Right hindlimb (tissue), 1 donor: ENCODE measurements around the gene CDON.
"Not testable (repeated sequence)": the region's sequence is repeated elsewhere in the genome, so short reads cannot be mapped to it uniquely, and the experiment has no call there.

ENCODE experiments used
- DNase-seq: peaks from one replicate; pipeline ENCODE4 v3.0.0-alpha.2; 2018

Gene CDON

DNA sequence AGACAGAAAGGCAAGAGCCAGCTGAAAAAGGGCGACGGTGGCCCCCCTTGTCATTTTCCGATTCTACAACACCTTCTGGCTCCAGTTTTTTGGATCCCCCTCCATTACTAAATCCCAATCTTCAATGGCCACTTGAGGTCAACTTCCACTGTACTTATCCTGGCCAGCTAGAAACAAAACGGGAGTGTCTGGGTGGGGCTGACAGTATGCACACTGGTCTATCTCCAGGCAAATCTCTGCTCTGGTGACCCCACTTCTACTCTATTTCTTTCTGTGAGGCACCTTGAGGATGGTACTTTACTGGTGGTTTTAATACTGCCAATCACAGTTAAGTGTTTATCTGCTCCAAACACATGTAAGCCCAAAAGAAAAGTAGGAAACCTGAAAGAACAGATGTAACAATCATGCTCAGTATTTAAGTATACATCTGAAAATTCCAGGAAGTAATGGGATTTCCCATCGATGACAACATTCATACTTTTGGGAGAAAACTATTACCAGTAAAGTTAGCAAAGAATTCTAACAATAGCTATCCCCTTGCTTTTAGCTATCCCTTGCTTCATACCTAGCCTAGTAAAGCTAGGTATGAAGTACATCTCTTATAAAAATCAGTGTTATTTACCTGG, 16.0 kb downstream of the CDON start:
- no peak for DNase-seq

DNA sequence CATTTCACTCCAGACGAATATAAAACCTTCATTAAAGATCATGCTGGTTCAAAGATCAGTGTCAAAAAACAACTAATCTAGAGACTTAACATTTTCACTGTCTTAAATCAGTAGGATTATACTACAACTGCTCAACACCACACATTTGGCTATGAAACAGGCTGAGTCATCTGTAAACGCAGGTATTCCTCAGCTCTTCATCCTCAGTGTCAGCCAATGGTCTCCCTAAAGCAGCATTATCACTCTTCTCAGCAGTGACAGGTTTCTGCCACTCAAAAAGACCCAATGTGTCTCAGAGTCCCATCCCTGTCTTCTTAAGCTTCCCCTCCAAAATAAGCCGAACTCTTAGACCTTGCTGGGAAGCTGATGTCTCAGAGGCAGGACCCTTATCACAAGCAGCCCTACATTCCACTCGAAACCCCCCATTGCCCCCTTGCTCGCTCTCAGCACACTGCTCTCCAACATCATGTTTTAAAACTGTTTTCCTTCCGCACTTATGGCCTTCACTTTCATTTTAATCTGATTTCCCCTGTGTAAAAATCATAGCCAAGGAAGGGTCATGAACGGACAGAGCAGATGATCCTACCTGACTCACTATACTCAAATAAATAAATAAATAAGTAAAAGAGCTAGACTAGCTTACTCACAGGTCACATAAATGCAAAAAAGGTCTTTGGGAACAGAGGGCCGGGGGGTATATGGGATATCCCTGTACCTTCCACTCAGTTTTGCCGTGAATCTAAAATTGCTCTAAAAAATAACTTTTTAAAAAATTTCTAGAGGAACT, 23.0 kb downstream of the CDON start:
- no peak for DNase-seq

DNA sequence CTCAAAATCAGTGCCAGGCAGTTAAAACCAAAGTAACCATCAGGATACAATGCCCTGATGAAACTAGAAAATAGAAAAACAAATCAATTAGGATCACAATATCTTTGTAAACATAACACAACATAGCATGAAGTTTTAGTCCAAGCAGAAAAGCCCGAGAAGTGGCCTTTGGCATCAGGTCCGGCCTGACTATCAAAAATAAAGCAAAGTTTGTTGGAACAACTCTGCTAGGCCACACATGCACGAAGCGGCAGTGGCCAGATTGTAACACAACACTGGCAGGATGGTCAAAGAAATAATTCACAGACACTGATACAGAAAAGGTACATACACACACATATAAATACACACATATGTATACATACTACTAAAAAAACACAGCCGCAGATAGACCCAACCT, 26.9 kb downstream of the CDON start:
- no peak for DNase-seq

DNA sequence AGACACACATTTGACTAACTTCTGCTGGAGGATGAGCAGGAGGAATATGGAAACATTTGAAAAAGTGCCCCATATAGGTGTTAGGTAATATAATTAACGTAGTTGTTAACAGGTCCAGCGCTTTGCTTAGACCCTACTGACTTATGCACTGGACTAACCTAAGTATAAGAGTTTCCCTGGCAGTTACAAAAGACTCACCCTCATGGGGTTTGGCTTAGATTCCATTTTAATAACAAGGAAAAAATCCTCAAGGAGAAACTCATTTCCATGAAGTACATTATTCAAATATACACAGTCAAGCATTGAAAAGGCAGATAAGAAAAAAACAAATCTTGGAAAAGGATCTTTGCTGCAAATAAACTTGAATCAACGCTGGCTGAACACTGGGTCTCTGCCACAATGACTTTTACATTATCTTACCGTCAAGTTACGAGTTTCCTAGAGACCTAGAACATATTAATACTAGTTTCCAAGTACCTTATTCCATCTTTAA, 27.7 kb downstream of the CDON start:
- no peak for DNase-seq

DNA sequence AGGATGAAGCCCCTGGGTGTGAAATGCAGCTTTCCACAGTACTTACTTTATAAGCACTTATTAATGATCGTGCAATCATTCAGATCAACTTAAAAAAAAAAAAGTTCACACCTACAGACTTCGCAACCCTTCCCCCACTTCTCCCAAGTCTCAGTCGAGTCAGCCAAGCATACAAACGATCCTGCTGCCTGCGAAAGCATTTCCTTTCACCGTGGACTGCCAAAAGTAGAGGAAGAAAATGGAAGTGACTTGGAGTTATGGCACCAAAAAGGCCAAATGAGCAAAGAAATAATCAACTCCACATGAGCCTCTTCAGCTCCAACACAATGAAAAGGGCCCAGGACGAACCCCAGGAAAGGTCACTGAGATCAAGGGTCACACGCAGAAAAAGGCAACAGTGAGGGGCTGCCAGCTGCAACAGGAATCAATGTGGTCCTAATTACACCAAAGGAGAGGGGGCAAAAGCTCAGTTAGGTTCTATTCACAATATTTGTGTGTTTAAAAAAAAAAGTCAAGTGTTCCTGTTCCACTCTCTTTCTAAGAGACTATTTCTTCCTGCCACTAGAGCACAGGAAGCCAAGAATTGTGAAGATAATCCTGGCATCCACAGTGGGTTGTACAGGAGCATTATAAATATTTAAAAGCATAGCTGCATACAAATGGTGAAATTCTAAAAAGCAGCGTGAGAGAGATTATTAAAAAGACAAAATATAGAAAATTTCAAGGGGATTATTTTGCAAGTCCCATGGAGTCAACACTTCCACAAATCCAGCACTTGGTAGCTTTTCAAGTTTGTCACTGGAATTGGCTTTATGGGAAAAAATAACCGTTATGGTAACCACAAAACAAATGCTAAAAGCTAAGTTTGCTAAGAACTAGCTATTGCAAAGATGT, 28.4 kb downstream of the CDON start:
- peak; percentile 37 for DNase-seq

DNA sequence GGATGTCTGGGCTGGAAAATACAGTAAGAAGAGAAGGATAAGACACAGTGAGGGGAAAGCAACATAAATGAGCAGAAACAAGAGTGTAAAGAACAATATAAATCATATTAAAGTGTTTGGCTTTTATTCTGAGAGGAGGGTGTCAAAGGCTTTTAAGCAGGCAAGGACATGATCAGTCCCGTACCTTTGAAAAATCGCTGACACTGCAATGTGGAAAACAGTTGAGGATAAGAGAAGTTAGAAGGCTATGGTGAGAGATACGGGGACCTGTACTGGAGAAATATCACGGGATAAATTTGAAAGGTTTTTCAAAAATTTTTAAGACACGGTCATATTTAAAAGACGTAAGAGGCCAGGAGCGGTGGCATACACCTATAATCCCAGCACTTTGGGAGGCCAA, 30.3 kb downstream of the CDON start:
- no peak for DNase-seq

DNA sequence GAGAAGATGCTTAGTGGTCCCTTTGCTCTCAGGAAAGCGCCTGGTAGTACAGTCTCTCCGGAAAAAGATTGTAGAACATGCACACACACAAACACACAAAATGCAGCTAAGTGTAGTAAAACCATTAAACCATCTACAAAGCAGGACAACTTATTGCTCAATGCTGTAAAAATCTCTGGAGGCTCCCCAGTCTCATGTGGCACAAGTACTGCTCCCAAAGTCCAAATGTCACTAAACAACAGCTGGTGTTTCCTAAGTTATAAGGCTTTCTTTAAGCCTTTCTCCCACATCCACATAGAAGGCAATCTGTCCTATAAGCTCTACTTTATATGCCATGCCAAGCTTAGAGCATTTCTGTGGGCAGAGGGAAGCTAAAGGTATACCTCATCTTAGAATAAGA, 32.9 kb downstream of the CDON start:
- DNase-seq, result no peak

DNA sequence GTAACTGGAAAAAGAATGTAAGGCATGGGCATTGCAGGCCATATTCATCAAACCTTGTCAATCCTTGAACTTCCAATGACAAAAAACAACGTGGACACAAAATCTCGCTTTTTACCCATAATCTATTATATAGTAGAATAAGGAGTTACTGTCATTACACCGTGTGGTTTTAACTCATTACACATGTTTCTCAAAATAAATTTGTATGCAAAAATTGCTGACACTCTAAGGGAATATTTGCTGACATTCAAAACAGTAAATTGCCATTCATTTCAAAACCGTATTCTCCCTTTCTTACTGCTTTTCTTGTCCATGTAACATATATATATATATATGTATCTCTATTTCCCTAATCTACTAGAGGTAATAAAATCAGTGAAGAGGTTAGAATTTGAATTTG, 33.4 kb downstream of the CDON start:
- DNase-seq, result no peak

DNA sequence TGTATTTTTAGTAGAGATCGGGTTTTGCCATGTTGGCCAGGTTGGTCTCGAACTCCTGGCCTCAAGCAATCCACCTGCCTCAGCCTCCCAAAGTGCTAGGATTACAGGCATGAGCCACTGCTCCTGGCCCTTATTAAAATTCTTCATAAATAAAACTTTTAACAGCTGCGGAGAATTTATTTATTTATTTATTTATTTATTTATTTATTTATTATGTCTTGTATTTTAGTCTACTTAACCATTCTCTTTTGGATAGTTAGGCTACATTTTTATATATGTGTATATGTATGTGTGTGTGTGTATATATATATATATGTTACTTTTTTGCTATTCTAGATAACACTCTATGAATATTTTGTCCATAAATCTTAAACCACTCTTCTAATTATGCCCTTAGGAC, 34.1 kb downstream of the CDON start:
- not testable (repeated sequence) for DNase-seq

DNA sequence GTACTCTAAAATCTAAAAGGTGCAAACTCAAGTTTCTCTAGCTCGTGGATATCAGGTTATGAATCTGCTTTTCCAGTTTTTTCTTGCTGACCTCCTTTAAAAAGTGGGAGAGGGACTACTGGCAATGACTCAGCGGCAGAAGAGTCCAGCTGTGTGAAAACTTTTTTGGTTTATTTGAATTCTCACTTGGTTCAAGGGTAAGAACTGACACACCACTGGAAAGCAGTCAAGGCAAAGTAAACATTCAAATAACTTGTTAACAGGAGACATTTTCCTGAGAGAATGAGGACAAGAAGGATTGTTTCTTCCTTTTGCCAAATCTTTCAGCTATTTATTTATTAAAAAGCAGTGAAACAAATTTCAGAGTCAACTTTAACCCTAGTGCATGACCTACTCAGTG, 36.1 kb downstream of the CDON start:
- DNase-seq, result no peak

DNA sequence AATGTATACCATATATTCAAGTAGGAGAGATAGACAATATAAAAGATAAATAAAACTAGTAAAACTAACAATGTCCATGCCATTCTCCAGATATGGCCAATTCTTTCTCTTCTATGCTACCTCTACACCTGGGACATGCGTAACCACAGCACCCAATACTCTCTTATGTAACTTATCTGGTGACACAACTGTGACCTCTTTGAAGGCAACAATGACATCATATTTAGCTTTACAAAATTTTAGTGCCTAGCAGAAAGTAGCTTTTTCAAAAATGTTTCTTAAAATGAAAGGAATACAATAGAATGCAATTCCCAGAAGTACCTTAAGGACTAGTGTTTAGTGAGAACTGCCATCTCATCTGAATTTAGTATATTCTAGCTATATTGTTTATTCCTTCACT, 36.8 kb downstream of the CDON start:
- DNase-seq, result no peak

DNA sequence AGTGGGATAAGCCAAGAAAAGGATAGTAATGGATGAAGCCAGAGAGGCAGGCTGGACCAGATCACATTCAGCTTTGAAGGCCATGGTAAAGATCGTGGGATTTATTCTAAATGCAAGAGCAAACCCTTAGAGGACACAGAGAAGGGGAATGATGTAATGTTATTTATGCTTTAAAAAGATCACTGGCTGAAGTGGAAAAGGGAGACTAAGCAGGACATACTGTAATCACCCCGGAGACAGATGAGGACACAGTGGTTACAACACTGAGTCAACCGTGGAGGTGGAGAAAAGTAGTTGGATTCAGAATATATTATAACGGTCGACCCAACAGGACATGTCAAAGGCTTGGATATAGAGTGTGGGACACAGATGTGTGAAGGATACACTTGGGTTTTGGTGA, 38.5 kb downstream of the CDON start:
- no peak for DNase-seq

DNA sequence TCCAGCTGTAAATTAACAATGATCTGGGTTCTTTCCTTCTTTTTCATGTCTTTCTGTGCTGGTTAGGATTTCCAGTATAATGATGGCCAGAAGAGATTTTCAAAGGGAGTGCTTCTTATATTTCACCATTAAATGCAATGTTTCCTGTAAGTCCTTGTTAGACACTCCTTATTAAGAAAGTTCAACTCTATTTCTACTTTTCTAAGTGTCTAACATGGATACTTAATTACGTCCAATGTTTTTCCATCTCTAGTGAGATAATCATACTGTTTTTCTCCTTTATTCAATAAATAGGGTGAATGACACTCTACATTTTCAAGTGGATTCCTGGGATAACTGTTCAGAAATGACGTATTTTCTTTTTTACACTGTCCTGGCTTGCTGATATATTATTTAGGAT, 49.8 kb downstream of the CDON start:
- no peak for DNase-seq

DNA sequence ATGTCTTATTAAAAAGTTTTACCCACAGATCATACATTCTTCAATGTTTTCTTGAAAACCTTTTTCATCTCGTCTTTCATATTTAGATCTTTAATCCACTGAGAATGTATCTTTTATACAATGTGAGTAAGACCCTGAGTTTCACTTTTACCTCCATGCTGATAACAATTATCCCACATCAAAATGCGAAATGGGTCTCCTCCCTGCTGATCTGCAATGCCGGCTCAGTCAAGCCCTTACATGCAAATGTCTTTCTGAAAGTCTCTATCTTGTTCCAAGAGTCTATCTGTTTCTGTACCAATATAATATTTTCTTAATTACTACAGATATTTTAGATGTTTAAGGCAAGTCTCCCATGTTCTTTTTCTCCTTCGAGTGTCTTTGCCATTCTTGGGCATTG, 50.9 kb downstream of the CDON start:
- DNase-seq, result no peak

DNA sequence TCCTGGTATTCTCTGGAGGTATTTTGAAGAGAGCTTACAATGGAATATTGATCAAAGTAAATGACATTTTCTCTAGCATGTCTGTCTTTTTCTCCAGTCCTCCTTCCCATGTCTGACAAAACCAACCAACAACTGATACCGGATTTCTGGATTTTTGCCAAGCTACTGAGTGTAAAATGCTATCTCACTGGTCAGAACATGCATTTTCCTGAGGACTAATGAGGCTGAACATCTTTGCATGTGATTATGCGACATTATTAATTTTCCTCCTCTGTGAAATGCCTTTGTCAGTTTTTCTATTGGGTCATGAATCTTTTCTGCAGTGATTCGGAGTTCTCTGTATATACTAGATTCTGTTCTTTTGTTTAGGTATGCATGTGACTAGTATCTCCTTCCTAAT, 51.4 kb downstream of the CDON start:
- no peak for DNase-seq

DNA sequence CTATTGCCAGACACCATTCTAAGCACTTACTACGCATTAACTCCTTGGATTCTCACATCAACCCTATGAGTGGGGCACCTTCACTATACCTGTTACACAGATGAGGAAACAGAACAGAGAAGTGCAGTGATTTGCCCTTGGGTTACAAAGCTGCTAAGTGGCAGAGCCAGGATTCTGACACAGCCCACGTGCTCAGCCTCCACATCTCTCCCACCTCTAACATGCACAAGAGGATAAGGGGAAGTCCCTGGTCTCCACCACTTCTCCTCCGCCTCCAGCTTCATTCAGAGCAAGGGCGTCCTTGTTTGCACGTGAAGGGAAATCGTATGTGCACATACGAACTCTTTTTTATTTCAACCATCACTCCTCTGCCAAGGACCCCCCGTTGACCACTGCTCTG, 53.7 kb downstream of the CDON start:
- no peak for DNase-seq

DNA sequence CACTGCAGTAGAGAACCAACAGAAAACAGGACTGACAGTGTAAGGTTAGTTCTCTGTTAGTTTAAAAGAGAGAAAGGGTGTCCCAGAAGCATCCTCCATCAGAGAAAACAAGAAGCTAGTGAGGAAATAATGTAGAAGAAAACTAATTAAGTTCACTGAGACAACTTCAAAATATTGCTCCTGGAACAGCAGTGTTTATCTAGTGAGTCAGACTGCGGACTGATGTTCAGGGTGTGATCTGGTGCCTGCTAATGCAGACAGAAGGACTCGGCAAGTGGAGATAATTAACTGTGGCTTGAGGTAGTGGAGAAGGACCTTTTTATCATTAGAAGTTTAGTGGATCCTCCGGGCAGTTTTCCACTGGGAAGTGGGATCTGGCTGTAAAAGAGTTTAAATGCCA, 55.4 kb downstream of the CDON start:
- no peak for DNase-seq

DNA sequence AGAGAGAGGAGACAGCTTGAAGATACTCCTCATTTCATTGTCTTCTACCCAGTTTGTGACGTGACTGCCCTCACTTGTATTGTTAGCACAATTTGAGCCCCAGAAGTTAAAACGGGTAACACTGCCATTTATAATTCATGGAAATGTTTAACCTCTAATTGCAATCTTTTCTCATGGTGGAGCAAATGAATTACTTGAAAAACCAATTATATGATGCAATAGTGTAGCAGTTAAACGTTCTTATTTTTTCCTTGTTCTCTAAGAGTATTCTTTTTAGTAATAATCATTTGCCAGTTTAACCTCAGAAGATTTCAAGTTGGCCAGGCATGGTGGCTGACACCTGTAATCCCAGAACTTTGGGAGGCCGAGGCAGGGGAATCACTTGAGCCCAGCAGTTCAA, 56.6 kb downstream of the CDON start:
- no peak for DNase-seq

DNA sequence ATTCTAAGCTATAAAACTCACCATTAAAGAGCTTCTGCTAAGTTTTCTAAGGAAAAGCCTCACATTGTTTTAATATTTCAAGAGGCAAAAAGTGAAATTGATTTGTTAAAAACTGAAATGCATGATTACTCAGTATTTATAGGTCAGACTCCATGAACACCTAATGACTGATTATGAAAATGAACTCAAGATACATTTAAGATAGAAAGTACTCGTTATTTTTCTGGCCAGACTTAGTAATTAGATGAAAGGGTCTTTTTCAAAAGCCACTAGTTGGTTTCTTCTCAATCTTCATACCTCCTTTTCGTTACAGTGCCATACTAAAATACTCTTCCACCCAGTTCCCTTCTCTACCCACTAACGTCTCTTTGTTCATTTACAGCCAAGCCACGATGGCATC, 60.5 kb downstream of the CDON start:
- DNase-seq, result no peak

DNA sequence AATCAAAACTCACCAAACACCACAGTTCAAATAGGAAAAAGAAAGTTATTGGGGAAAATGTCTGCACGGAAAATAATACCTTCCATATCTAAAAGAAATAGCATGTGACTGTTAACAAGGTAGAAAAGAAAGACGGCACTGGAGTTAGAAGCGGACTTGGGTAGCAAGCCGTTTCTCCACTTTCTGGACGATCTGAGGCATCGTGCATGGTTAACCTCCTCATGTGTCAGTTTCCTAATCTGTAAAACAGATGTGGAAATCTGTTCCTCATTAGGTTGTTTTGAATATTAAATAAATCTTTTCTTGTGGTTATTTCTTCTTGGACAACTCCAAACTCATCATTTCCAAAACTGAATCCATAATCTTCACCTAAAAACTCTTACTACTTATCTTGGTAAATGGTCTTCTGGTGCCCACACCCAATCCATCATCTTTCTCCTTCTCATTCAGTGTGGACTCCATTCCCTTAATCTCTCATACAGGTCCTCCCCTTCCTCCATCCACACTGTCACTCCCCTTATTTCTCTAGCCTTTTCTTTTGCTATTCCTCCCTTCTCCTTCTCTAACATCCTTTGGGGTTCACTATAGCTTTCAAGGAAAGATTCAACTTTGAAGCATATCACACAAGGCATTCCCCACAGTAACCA, 63.3 kb downstream of the CDON start:
- DNase-seq, result no peak

DNA sequence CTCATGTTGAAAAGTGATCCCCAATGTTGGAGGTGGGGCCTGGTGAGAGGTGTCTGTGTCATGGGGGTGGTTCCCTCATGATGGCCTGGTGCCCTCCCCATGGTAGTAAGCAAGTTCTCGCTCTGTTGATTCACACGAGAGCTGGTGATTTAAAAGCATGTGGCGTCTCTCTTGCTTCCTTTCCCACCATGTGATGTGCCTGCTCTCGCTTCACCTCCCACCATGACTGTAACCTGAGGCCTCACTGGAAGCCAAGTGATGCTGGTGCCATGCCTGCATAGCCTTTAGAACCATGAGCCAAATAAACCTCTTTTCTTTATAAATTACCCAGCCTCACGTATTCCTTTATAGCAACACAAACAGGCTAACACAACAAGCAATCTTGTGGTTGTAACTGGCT, 64.4 kb downstream of the CDON start:
- DNase-seq, result no peak

DNA sequence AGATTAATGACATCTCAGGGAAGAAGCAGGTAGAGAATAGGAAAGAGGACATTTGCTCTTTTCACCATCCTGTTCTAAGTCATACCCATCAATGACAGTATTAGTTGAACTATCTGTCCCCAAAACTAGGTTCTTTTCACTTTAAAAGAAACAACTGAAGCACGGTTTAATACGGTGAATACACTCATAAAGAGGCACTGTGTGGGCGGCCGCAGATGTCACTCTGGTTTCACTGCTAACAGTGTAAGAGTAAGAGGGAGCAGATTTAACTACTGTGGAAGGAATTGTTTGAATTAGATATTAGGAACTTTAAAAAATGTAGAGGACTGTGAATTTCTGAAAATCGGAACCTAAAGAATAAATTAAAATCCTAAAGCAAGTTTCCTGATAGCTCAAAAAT, 67.4 kb downstream of the CDON start:
- no peak for DNase-seq

DNA sequence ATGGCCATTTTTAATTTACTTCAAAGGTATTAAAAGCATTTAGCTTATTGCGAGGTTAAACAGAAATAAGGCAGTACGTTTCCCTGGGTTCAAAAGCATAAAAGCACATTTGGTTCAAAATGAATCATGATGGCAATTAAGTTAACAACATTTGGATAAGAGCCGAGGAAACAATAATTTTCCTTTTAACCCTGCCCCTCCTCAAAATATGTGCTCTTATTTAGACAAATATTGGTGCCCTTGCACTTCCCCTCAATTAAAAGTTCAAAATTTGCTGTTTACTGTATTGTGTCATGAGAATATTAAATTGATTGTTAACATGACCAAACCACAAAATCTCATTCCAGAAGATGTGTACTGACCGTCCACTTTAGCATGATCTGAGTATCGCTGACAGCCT, 68.2 kb downstream of the CDON start:
- no peak for DNase-seq
